Transverse colon (tissue), 4 donors: Measurements from ENCODE around the gene DOCK7. TPM values are rescaled to one million over a fixed set of nuclear protein-coding genes. Genes with fewer than 3 reads are reported as not detected.

ENCODE experiments used
- DNase-seq: peaks from one replicate; pipeline ENCODE4 v3.0.0-alpha.2; 2019
- H3K27ac ChIP-seq, 4 donors: fragments of 200-600 bp; sonication (generic); 2 replicates each; pipeline ENCODE4 v1.5.1; 2016 to 2018; ENCODE audit warnings: inconsistent platforms in 4 of 4
- H3K27me3 ChIP-seq: fragments of 200-600 bp; sonication (generic); 2 replicates; pipeline ENCODE4 v1.5.1; 2017; ENCODE audit warnings: inconsistent platforms
- H3K36me3 ChIP-seq, 4 donors: fragments of 200-600 bp; sonication (generic); 2 replicates each; pipeline ENCODE4 v1.5.1; 2017 to 2019; ENCODE audit warnings: inconsistent platforms in 4 of 4
- H3K4me1 ChIP-seq, 4 donors: fragments of 200-600 bp; sonication (generic); 2 replicates each; pipeline ENCODE4 v1.5.1; 2017 to 2020; ENCODE audit warnings: inconsistent platforms in 4 of 4
- H3K4me3 ChIP-seq, 4 donors: fragments of 200-600 bp; sonication (generic); 1 replicate in 1 of 4; 2 replicates in 3 of 4; pipeline versions ENCODE4 v1.5.1 to v1.6.1; 2017 to 2019; ENCODE audit warnings: inconsistent platforms in 4 of 4
- H3K9me3 ChIP-seq, 2 donors: fragments of 200-600 bp; sonication (generic); 2 replicates each; pipeline ENCODE4 v1.5.1; 2017 to 2019; ENCODE audit warnings: inconsistent platforms in 2 of 2
- CTCF ChIP-seq, 5 experiments: fragments of 200-600 bp in 3 of 5; fragments of 450-650 bp in 2 of 5; sonication (generic) in 3 of 5; IDR thresholded peaks; 1 replicate in 2 of 5; 2 replicates in 3 of 5; pipeline ENCODE4 v1.5.1; 2016 to 2017; ENCODE audit warnings: antibody characterized with exemption in 5 of 5, inconsistent platforms in 3 of 5, mild to moderate bottlenecking in 2 of 5, moderate library complexity in 1 of 5
- EP300 ChIP-seq: sonication (generic); formaldehyde crosslinking; IDR thresholded peaks from one replicate; pipeline ENCODE4 v1.6.1; 2017; ENCODE audit warnings: antibody characterized with exemption, low read depth
- POLR2A ChIP-seq: fragments of 450-650 bp; IDR thresholded peaks from one replicate; pipeline ENCODE4 v1.6.1; 2016; ENCODE audit warnings: antibody characterized with exemption, mild to moderate bottlenecking, moderate library complexity
- POLR2AphosphoS5 ChIP-seq, 3 donors: sonication (generic); formaldehyde crosslinking; IDR thresholded peaks; one replicate each; pipeline ENCODE4 v1.6.1; 2016; ENCODE audit warnings: antibody characterized with exemption in 3 of 3
- WGBS, 2 donors: methylation state at CpG; one replicate each; pipeline ENCODE4 v1.1.5; 2018; ENCODE audit warnings: low coverage in 1 of 2; 5-methylcytosine and 5-hydroxymethylcytosine counted together
- in situ Hi-C, 4 donors: fragments of 200-750 bp; cut with MboI; loops; one replicate each; pipeline versions ENCODE4 v1.15.0 to v1.15.1; 2017; ENCODE audit warnings: low sequenced_read_pairs in 3 of 4, low pct_ligation_motif_present in 1 of 4, low pct_unique_long_range_greater_than_20kb in 1 of 4
- intact Hi-C: fragments of 100-400 bp; cut with DNase I; formaldehyde crosslinking; loops from one replicate; pipeline ENCODE4 v1.15.1; 2023; ENCODE audit warnings: low total_unique reads
- total RNA-seq, 4 donors: library from RNA; depleted of rRNA; stranded (reverse); fragments of >200 nt; gene quantifications; one replicate each; pipeline ENCODE4 v1.1.0, GENCODE V29; 2016

DOCK7 gene
- total RNA-seq, 4 donors from 2014 or later = 33.7 to 138 (median 58.1) TPM

- TF ChIP-seq CTCF (IDR thresholded peaks at IDR 0.05) = no peak
- TF ChIP-seq EP300 = no peak
- no peak for TF ChIP-seq POLR2A
- TF ChIP-seq POLR2AphosphoS5 (IDR thresholded peaks at IDR 0.05) = no peak
- in situ Hi-C loops (no loop called here), intact Hi-C loops (no loop called here)
- Histone ChIP-seq H3K4me1 (no peaks in the 10 kb centered on the region), H3K27ac (no peak overlapping the region), H3K4me3 (no peak overlapping the region), H3K36me3 (peaks cover 0 to 18% (median 3%) of the 10 kb centered on the region in 4 donors), H3K27me3 (no peaks in the 10 kb centered on the region), H3K9me3 (no peaks in the 10 kb centered on the region)
- no peak for DNase-seq
- WGBS, 2 donors = 62% methylated on average over 7 of the region's 7 CpGs; no CpG with 5 or more reads in 1 of the 2 donors
These were observed 230.2 kb downstream of the DOCK7 start for GRCh38 chr1:62457955-62458354.

GRCh38 chr1:62452951-62453350, 235.2 kb downstream of the DOCK7 start:
- in situ Hi-C loops = no loop called here
- H3K9me3 ChIP-seq = no peaks in the 10 kb centered on the region
- H3K4me1 ChIP-seq = no peaks in the 10 kb centered on the region
- no peaks in the 10 kb centered on the region for H3K27me3 ChIP-seq
- TF ChIP-seq EP300 (no peak), CTCF (IDR thresholded peaks at IDR 0.05) (no peak), POLR2AphosphoS5 (IDR thresholded peaks at IDR 0.05) (no peak), POLR2A (no peak)
- 100% methylated on average over 1 of the region's 1 CpG for WGBS, 2 donors
- H3K36me3 ChIP-seq = peaks cover 0 to 54% (median 11%) of the 10 kb centered on the region in 4 donors
- DNase-seq = no peak
- no peak overlapping the region for H3K4me3 ChIP-seq
- intact Hi-C loops = no loop called here
- H3K27ac ChIP-seq = no peak overlapping the region

GRCh38 chr1:62450301-62450700, 237.9 kb downstream of the DOCK7 start:
- in situ Hi-C loops (no loop called here), intact Hi-C loops (no loop called here)
- peaks cover 0 to 58% (median 19%) of the 10 kb centered on the region in 4 donors for H3K36me3 ChIP-seq
- no peak overlapping the region for H3K27ac ChIP-seq
- H3K27me3 ChIP-seq = no peaks in the 10 kb centered on the region
- H3K4me3 ChIP-seq = no peak overlapping the region
- no peak for TF ChIP-seq POLR2A
- no peak for TF ChIP-seq CTCF (IDR thresholded peaks at IDR 0.05)
- TF ChIP-seq EP300 = no peak
- no peak for TF ChIP-seq POLR2AphosphoS5 (IDR thresholded peaks at IDR 0.05)
- no peak for DNase-seq
- 40 to 85% methylated on average over 1 to 2 of the region's 2 CpGs for WGBS, 2 donors
- H3K9me3 ChIP-seq = no peaks in the 10 kb centered on the region
- H3K4me1 ChIP-seq = no peaks in the 10 kb centered on the region

GRCh38 chr1:62448221-62448933, 239.8 kb downstream of the DOCK7 start:
- no peak for TF ChIP-seq CTCF (IDR thresholded peaks at IDR 0.05)
- no peak for TF ChIP-seq POLR2AphosphoS5 (IDR thresholded peaks at IDR 0.05)
- no peak for TF ChIP-seq POLR2A
- TF ChIP-seq EP300 = no peak
- Histone ChIP-seq H3K4me3 (no peak overlapping the region), H3K9me3 (no peaks in the 10 kb centered on the region), H3K27ac (no peak overlapping the region), H3K4me1 (no peaks in the 10 kb centered on the region), H3K36me3 (peaks cover 0 to 65% (median 20%) of the 10 kb centered on the region in 4 donors), H3K27me3 (no peaks in the 10 kb centered on the region)
- intact Hi-C loops (no loop called here), in situ Hi-C loops (no loop called here)
- no peak for DNase-seq
- 70 to 75% methylated on average over 3 of the region's 3 CpGs for WGBS, 2 donors
